OCI-LY7 (cell line): ENCODE data around the gene IL20RA. TPM values are rescaled to one million over a fixed set of nuclear protein-coding genes. Genes with fewer than 3 reads are reported as not detected.

Experiments used
- BruUV-seq: library from RNA; stranded (reverse); fragments of 400-500 nt; replicated peaks from 2 replicates; lab custom pipeline; 2021; lab: Mats Ljungman, UMichigan
- CTCF ChIA-PET: fragments of 300-600 bp; sonication (Branson Sonifier 250); formaldehyde crosslinking; loops from one replicate; lab custom pipeline; 2022; ENCODE audit warnings: antibody characterized with exemption; ENCODE audit not compliant: unreplicated experiment; lab: Charles Lee
- POLR2A ChIA-PET: fragments of 300-600 bp; sonication (Branson Sonifier 250); formaldehyde crosslinking; loops from one replicate; lab custom pipeline; 2022; ENCODE audit warnings: antibody characterized with exemption; lab: Charles Lee
- DNase-seq: peaks from one replicate; pipeline ENCODE4 v3.0.0-alpha.2; 2015; ENCODE audit warnings: low spot score
- H2AFZ ChIP-seq: fragments of 200-600 bp; sonication (generic), shearing (Covaris generic); 2 replicates; pipeline ENCODE4 v1.6.1; 2014; ENCODE audit warnings: mild to moderate bottlenecking, antibody characterized with exemption, low read length, moderate library complexity
- H3K27ac ChIP-seq: fragments of 200-600 bp; sonication (generic); 2 replicates; pipeline ENCODE4 v1.5.1; 2014; ENCODE audit warnings: mixed run types, low read depth, mild to moderate bottlenecking, moderate library complexity, low read length, inconsistent platforms; ENCODE audit not compliant: poor library complexity, severe bottlenecking
- H3K36me3 ChIP-seq: fragments of 200-600 bp; sonication (generic); 2 replicates; pipeline ENCODE4 v1.6.1; 2014; ENCODE audit warnings: mild to moderate bottlenecking, antibody characterized with exemption, low read length, moderate library complexity, mixed read lengths; ENCODE audit not compliant: insufficient read depth
- H3K4me1 ChIP-seq: fragments of 200-600 bp; sonication (generic); 2 replicates; pipeline ENCODE4 v1.5.1; 2014; ENCODE audit warnings: mild to moderate bottlenecking, low read length; ENCODE audit not compliant: insufficient read depth, poor library complexity, severe bottlenecking
- H3K4me2 ChIP-seq: fragments of 200-600 bp; sonication (generic); 2 replicates; pipeline ENCODE4 v1.6.1; 2014; ENCODE audit warnings: mild to moderate bottlenecking, low read length
- H3K4me3 ChIP-seq: fragments of 200-600 bp; sonication (generic); 2 replicates; pipeline ENCODE4 v1.5.1; 2014; ENCODE audit warnings: mild to moderate bottlenecking, low read depth, low read length; ENCODE audit not compliant: poor library complexity, severe bottlenecking
- H3K79me2 ChIP-seq: fragments of 200-600 bp; sonication (generic); 2 replicates; pipeline ENCODE4 v1.6.1; 2016; ENCODE audit warnings: low read depth, mild to moderate bottlenecking, low read length, moderate library complexity, mixed read lengths; ENCODE audit not compliant: insufficient read depth
- H3K9me2 ChIP-seq: fragments of 200-600 bp; sonication (generic); 2 replicates; pipeline ENCODE4 v1.6.1; 2016; ENCODE audit warnings: mild to moderate bottlenecking, low read length, mixed read lengths; ENCODE audit not compliant: insufficient read depth
- H3K9me3 ChIP-seq: fragments of 200-600 bp; sonication (generic); 2 replicates; pipeline ENCODE4 v1.6.1; 2014; ENCODE audit warnings: mild to moderate bottlenecking, mixed run types, low read length, mixed read lengths
- H4K20me1 ChIP-seq: fragments of 200-600 bp; sonication (generic); 2 replicates; pipeline ENCODE4 v1.6.1; 2014; ENCODE audit warnings: mild to moderate bottlenecking, antibody characterized with exemption, low read length, moderate library complexity, mixed read lengths; ENCODE audit not compliant: insufficient read depth
- EZH2phosphoT487 ChIP-seq: fragments of 200-600 bp; sonication (generic); IDR thresholded peaks from 2 replicates; pipeline ENCODE4 v1.6.1; 2018; ENCODE audit warnings: low read depth, borderline replicate concordance, mild to moderate bottlenecking, mixed run types, antibody characterized with exemption, low read length, moderate library complexity, mixed read lengths
- intact Hi-C: fragments of 100-400 bp; cut with micrococcal nuclease; formaldehyde crosslinking; loops from one replicate; pipeline ENCODE4 v1.10.0; 2022; ENCODE audit not compliant: unreplicated experiment
- total RNA-seq, 2 experiments: library from RNA; depleted of rRNA in 1 of 2; stranded (reverse); fragments of >200 nt in 1 of 2; shearing (Covaris generic) in 1 of 2; gene quantifications; 2 replicates each; pipeline ENCODE4 v1.2.3, GENCODE V29; 2014 to 2022
- TF ChIP-seq, protein P1 (sequence below): fragments of 200-600 bp; sonication (generic); conservative IDR thresholded peaks from 2 replicates; pipeline ENCODE4 v1.5.1; 2014; ENCODE audit warnings: mild to moderate bottlenecking, antibody characterized with exemption, low read length, moderate library complexity, mixed read lengths

IL20RA gene
- total RNA-seq, 2 experiments from 2014 or later = not detected

- no peak overlapping the region for H3K4me3 ChIP-seq
- intact Hi-C loops = no loop called here
- H3K9me2 ChIP-seq = no peaks in the 10 kb centered on the region
- TF ChIP-seq, protein P1, sequence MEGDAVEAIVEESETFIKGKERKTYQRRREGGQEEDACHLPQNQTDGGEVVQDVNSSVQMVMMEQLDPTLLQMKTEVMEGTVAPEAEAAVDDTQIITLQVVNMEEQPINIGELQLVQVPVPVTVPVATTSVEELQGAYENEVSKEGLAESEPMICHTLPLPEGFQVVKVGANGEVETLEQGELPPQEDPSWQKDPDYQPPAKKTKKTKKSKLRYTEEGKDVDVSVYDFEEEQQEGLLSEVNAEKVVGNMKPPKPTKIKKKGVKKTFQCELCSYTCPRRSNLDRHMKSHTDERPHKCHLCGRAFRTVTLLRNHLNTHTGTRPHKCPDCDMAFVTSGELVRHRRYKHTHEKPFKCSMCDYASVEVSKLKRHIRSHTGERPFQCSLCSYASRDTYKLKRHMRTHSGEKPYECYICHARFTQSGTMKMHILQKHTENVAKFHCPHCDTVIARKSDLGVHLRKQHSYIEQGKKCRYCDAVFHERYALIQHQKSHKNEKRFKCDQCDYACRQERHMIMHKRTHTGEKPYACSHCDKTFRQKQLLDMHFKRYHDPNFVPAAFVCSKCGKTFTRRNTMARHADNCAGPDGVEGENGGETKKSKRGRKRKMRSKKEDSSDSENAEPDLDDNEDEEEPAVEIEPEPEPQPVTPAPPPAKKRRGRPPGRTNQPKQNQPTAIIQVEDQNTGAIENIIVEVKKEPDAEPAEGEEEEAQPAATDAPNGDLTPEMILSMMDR = no peak
- TF ChIP-seq EZH2phosphoT487 = no peak
- no peak overlapping the region for H3K27ac ChIP-seq
- H3K4me2 ChIP-seq = no peak overlapping the region
- ChIA-PET POLR2A (interaction anchor here (1.1 to 1.3 kb wide), 2 partner anchors 13 to 33 kb away, joined by 3 to 4 read pairs; no protein-coding TSS in a partner anchor), CTCF (no interaction called here)
- no peak for DNase-seq
- H2AFZ ChIP-seq = no peak overlapping the region
- no peaks in the 10 kb centered on the region for H3K36me3 ChIP-seq
- BruUV-seq = no TSS peak
- H3K9me3 ChIP-seq = no peaks in the 10 kb centered on the region
- H3K4me1 ChIP-seq = no peaks in the 10 kb centered on the region
- no peaks in the 10 kb centered on the region for H4K20me1 ChIP-seq
- no peaks in the 10 kb centered on the region for H3K79me2 ChIP-seq
These were observed 28.8 kb downstream of the IL20RA start for GRCh38 chr6:137015943-137016342.

GRCh38 chr6:137013738-137014602, 30.8 kb downstream of the IL20RA start:
- no TSS peak for BruUV-seq
- DNase-seq = peak; percentile 4
- Histone ChIP-seq H3K4me2 (no peak overlapping the region), H3K4me1 (no peaks in the 10 kb centered on the region), H3K27ac (no peak overlapping the region), H4K20me1 (no peaks in the 10 kb centered on the region), H3K9me2 (no peaks in the 10 kb centered on the region), H3K36me3 (no peaks in the 10 kb centered on the region), H3K4me3 (no peak overlapping the region), H3K9me3 (no peaks in the 10 kb centered on the region), H3K79me2 (no peaks in the 10 kb centered on the region), H2AFZ (no peak overlapping the region)
- no peak for TF ChIP-seq EZH2phosphoT487
- TF ChIP-seq, protein P1 = peak; percentile 62
- intact Hi-C loops = no loop called here
- ChIA-PET CTCF (no interaction called here), POLR2A (interaction anchor here (0.6 to 0.7 kb wide), 2 partner anchors 38 to 392 kb away, joined by 3 read pairs; no protein-coding TSS in a partner anchor)

DNA sequence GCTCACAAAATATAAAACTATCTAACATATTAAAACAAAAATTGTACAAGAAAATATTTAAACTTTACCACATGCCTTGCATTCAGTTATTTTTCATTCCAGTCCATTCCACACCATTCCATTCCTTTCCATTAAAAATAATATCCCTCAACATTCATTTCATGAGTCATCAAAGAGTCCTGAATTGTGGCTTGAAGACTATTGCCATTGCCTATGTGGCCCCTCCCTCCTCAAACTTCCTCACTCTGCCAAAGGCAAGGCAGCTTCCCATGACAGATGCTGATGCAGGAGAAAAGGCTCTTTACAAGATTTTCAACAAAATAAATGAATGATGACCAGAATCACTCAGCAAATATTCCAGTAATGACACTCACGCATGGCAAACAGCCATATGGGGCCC, 31.7 kb downstream of the IL20RA start:
- ChIA-PET CTCF (no interaction called here), POLR2A (interaction anchor here (0.7 kb wide), 1 partner anchor 39 kb away, joined by 3 read pairs; no protein-coding TSS in a partner anchor)
- no TSS peak for BruUV-seq
- no peaks in the 10 kb centered on the region for H4K20me1 ChIP-seq
- H3K36me3 ChIP-seq = no peaks in the 10 kb centered on the region
- H3K4me1 ChIP-seq = no peaks in the 10 kb centered on the region
- no peaks in the 10 kb centered on the region for H3K79me2 ChIP-seq
- no peak for DNase-seq
- no peaks in the 10 kb centered on the region for H3K9me2 ChIP-seq
- no peak overlapping the region for H2AFZ ChIP-seq
- TF ChIP-seq, protein P1 = no peak
- TF ChIP-seq EZH2phosphoT487 = no peak
- H3K4me3 ChIP-seq = no peak overlapping the region
- no peaks in the 10 kb centered on the region for H3K9me3 ChIP-seq
- no peak overlapping the region for H3K4me2 ChIP-seq
- H3K27ac ChIP-seq = no peak overlapping the region
- intact Hi-C loops = no loop called here
